ENCODE results near the gene NUP62. TPM values are rescaled to one million over a fixed set of nuclear protein-coding genes. Genes with fewer than 3 reads are reported as not detected.

Gene NUP62
- total RNA-seq, 2 experiments from 2014 or later, result 128 to 192 TPM

DNA sequence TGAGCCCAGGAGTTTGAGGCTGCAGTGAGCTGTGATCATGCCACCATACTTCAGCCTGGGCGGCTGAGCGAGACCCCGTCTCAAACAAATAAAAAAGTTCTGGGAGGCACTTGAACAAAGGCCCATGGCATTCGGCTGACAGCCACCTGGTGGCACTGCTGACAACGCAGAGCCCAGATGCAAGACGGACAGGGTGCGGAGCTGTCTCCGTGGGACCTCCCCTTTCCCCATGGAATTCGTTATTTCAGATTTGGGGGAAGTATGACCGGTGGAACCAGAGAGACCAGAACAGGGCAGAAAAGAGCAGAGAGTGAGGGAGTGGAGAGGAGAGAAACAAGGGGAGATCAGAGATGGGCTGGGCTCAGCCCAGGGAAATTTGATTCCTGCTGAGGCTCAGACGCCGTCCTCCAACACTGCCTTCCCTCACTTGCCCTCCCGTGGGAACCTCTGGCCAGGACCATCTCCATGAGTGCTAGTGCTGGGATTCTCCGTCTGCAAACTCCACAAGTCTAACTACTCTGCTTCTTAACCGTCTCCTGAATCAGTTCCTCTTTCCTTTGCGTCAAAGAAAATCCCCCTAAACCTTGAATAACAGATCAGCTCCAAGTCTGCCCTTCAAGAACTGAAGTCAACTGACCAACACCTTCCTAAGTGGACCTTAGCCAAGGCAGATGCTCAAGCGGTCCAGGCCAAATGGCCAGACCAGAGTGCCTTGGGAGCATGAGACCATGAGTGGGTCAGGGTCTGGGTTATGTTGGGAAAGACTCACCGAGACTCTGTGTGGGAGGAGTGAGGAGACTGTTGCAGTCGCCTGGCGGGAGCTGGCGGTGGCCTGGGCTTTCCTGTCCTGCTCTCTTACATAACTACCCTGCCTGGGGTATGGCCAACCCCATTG is 12.2 kb downstream of the NUP62 start:
- DNase-seq, result no peak
- Mint-ChIP-seq H3K9me3 (ENCODE audit: low read depth) (no peaks in the 10 kb centered on the region), H3K4me3 (no peak overlapping the region), H3K36me3 (peaks cover 58% of the 10 kb centered on the region), H3K27me3 (no peaks in the 10 kb centered on the region), H3K4me1 (peaks cover 47% of the 10 kb centered on the region), H3K27ac (peak overlapping the region; percentile 41)
- no peak for ATAC-seq
- CTCF ChIA-PET, result interaction anchor here (1.1 kb wide), 1 partner anchor 27 kb away, joined by 3 read pairs; no protein-coding TSS in a partner anchor

DNA sequence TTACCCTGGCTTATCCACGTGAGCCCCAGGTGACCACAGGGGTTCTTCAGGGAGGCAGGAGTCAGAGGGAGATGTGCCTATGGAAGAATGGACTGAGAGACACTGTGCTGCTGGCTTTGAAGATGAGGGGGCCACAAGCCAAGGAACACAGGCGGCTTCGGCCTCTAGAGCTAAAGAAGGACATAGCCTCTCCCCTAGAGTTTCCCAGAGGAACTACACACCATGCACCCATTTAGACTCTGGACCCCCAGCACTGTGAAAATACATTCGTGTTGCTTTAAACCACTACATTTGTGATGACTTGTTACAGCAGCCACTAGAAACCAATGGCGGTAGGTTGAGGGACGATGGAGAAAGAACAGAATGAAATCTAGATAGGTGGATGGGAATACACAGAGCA is 14.0 kb downstream of the NUP62 start:
- no peak for DNase-seq
- H3K27ac Mint-ChIP-seq, result no peak overlapping the region
- no peak for ATAC-seq
- no peaks in the 10 kb centered on the region for H3K27me3 Mint-ChIP-seq
- H3K9me3 Mint-ChIP-seq (ENCODE audit: low read depth), result no peaks in the 10 kb centered on the region
- CTCF ChIA-PET, result interaction anchor here (0.6 kb wide), 1 partner anchor 863 kb away, joined by 3 read pairs; no protein-coding TSS in a partner anchor
- H3K36me3 Mint-ChIP-seq, result peaks cover 53% of the 10 kb centered on the region
- H3K4me3 Mint-ChIP-seq, result no peak overlapping the region
- peaks cover 42% of the 10 kb centered on the region for H3K4me1 Mint-ChIP-seq

DNA sequence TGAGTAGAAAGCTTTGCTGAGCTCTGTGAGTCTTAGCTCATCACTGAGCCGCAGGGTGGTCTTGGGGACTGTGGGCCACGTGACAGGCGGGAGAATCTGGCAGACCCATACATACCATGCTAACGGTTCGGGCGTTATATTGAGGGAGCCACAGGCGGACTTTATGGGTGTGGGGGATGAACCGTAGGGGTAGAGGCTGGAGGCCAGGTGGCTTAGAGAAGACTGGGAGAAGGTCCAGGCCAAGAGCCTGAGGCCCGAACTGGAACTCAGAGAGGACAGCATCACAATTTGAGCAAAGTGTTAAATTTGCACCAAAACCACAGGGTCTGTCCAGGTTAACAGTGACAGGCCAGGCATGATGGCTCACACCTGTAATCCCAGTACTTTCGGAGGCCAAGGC is 15.6 kb downstream of the NUP62 start:
- H3K4me3 Mint-ChIP-seq, result no peak overlapping the region
- no peak for ATAC-seq
- CTCF ChIA-PET, result interaction anchor here (1.3 kb wide), 1 partner anchor 8 kb away, joined by 3 read pairs; no protein-coding TSS in a partner anchor
- H3K36me3 Mint-ChIP-seq, result peaks cover 59% of the 10 kb centered on the region
- DNase-seq, result no peak
- H3K4me1 Mint-ChIP-seq, result peaks cover 44% of the 10 kb centered on the region
- no peaks in the 10 kb centered on the region for H3K9me3 Mint-ChIP-seq (ENCODE audit: low read depth)
- no peaks in the 10 kb centered on the region for H3K27me3 Mint-ChIP-seq
- no peak overlapping the region for H3K27ac Mint-ChIP-seq

GRCh38 chr19:49912965-49913685 is 16.2 kb downstream of the NUP62 start:
- Mint-ChIP-seq H3K4me3 (no peak overlapping the region), H3K27ac (peak overlapping the region; percentile 40)
- no peak for DNase-seq

DNA sequence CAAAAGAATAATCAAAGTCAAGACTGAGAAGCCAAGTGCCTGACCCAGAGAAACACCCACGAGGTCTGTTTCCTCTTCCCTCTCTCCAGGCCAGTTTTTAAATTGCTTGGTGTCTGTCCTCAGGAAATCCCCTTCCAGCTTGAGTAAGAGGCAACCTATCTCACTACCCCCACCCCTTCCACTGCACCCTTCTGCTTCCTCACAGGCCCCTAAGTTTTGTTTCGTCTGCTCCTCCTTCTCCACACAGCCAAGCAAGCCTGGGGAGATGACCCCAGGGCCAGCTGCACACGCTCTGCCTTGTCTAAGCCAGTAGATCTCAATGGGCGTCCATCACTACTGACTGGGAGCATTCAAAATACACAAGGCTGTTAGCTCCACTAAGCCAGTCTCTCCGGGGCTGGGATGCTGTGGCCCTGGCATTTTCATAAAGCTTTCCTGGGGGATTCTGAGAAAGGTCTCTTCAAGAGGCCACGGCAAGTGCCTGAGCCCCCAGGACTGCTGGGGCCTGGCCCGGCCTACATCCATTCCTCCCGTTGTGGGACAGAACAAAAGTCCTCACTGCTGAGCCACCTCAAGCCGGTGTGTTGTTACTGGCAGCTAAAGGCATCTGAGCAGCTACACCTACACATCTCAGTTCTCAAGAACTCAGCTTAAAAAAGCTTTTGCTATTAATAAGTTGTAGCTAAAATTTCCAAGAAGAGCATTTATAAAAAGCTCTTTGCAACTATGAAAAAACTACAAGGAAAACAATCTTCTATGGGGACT is 17.7 kb downstream of the NUP62 start:
- Mint-ChIP-seq H3K36me3 (peaks cover 66% of the 10 kb centered on the region), H3K4me3 (no peak overlapping the region), H3K4me1 (peaks cover 51% of the 10 kb centered on the region), H3K27ac (peak overlapping the region; percentile 35), H3K27me3 (no peaks in the 10 kb centered on the region), H3K9me3 (ENCODE audit: low read depth) (no peaks in the 10 kb centered on the region)
- ATAC-seq (no peak), DNase-seq (no peak)
- CTCF ChIA-PET, result interaction anchor here (1.4 kb wide), 1 partner anchor 26 kb away, joined by 3 read pairs; no protein-coding TSS in a partner anchor

More at GRCh38 chr19:49912965-49913685, 16.2 kb downstream of the NUP62 start:
- peaks cover 47% of the 10 kb centered on the region for H3K4me1 Mint-ChIP-seq
- ATAC-seq, result no peak
- CTCF ChIA-PET, result interaction anchor here (1.3 to 1.4 kb wide), 2 partner anchors 9 to 25 kb away, joined by 3 read pairs; no protein-coding TSS in a partner anchor
- H3K9me3 Mint-ChIP-seq (ENCODE audit: low read depth), result no peaks in the 10 kb centered on the region
- peaks cover 63% of the 10 kb centered on the region for H3K36me3 Mint-ChIP-seq
- no peaks in the 10 kb centered on the region for H3K27me3 Mint-ChIP-seq

DNA sequence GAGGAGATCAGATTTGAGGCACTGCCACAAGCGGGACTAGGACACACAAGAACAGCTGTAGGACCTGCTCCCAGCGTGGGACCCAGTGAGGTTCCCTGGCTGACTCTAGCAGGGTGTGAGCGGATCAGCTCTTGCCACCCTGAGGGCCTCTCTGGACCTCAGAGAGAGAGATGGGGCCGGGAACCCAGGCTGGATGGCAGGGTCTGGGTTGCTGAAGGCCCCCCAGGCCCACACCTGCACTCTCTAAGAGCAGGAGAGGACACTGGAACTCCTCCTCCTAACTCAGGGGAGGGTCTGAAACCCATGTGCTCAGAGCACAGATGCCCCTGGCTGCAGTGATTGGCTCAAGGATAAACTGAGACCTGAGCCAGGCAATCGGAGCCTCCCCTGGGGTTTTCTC is 19.1 kb downstream of the NUP62 start:
- DNase-seq (no peak), ATAC-seq (no peak)
- H3K36me3 Mint-ChIP-seq, result peaks cover 66% of the 10 kb centered on the region
- CTCF ChIA-PET, result no interaction called here
- H3K9me3 Mint-ChIP-seq (ENCODE audit: low read depth), result no peaks in the 10 kb centered on the region
- no peaks in the 10 kb centered on the region for H3K27me3 Mint-ChIP-seq
- H3K4me3 Mint-ChIP-seq, result no peak overlapping the region
- H3K27ac Mint-ChIP-seq, result no peak overlapping the region
- H3K4me1 Mint-ChIP-seq, result peaks cover 52% of the 10 kb centered on the region

DNA sequence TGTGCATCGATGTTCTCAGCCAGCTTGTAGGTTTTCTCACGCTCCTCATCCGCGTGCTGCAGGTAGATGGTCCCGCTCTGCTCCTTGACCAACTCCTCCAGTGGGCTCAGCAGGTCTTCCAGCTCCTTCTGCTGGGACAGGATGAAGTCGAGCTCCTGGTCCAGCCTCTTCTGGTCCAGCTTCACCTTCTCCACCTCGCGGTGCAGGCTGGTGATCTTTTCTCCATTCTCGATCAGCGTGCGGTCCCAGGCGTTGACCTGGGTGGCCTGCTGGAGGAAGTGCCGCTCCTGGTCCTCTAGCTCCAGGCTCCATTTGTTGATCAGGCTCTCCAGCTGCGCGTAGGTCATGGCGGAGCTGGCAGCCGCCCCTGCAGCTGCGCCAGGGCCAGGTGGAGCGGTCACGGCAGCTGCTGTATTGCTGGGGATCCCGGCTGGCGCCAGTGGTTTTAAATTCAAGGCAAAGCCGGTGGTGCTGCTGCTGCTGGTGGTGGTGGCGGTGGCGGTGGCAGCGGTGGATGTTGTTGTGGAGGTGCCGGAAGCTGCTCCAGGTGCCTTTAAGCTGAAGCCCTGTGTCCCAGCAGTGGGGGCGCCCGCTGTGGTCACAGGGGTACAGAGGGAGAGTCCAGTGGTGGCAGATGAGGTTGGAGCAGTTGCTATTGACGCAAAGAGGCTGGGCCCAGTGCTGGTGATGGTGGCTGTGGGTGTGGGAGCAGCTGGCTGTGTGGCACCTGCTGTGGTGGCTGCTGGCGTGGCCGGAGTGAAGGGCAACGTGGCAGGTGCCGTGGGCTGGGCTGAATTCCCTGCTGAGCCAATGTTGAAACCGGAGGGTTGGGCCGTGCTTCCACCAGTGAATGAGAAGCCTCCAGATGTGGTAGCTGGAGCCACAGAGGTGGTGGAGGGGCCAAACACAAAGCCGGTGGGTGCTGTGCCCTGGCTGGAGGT is 20.6 kb downstream of the NUP62 start:
- no peaks in the 10 kb centered on the region for H3K27me3 Mint-ChIP-seq
- H3K4me1 Mint-ChIP-seq, result peaks cover 46% of the 10 kb centered on the region
- no peak overlapping the region for H3K4me3 Mint-ChIP-seq
- CTCF ChIA-PET, result no interaction called here
- no peak overlapping the region for H3K27ac Mint-ChIP-seq
- ATAC-seq (no peak), DNase-seq (no peak)
- H3K9me3 Mint-ChIP-seq (ENCODE audit: low read depth), result no peaks in the 10 kb centered on the region
- peaks cover 55% of the 10 kb centered on the region for H3K36me3 Mint-ChIP-seq

DNA sequence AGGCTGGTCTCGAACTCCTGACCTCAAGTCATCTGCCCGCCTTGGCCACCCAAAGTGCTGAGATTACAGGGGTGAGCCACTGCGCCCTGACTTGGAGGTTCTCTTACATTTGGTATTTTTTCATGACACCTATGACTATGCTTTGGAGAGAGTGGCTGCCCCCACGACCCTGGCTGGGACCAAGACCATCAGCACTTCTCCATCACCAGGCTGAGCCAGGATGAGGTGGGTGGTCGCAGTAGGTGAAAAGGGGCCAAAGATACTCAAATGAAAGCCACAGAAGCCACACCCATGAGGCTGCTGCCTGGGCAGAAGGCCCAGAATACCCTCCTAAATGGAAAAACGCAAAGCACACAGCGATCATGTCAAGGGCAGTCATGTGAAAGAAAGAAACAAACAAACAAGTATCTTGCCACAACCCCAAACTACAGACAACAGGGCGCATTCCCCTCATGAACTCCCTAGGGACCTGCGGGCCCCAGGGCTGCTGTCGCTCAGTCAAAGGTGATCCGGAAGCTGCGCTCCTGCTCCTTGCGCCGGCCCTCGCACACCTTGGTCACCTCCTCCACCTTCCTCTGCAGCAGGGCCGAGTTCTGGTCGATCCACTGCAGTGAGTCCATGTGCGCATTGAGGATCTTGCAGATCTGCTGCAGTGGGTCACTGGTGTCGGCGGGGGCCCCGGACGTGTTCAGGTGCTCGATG is 21.4 kb downstream of the NUP62 start:
- CTCF ChIA-PET, result interaction anchor here (0.8 to 0.9 kb wide), 2 partner anchors 14 to 18 kb away, joined by 3 read pairs; no protein-coding TSS in a partner anchor
- DNase-seq, result no peak
- H3K9me3 Mint-ChIP-seq (ENCODE audit: low read depth), result no peaks in the 10 kb centered on the region
- no peak overlapping the region for H3K27ac Mint-ChIP-seq
- H3K27me3 Mint-ChIP-seq, result no peaks in the 10 kb centered on the region
- no peak for ATAC-seq
- H3K36me3 Mint-ChIP-seq, result peaks cover 46% of the 10 kb centered on the region
- peaks cover 39% of the 10 kb centered on the region for H3K4me1 Mint-ChIP-seq
- no peak overlapping the region for H3K4me3 Mint-ChIP-seq

- CTCF ChIA-PET, result interaction anchor here (0.8 to 1.1 kb wide), 3 partner anchors 15 to 31 kb away, joined by 3 read pairs; no protein-coding TSS in a partner anchor
- H3K4me3 Mint-ChIP-seq, result no peak overlapping the region
- H3K27me3 Mint-ChIP-seq, result no peaks in the 10 kb centered on the region
- H3K27ac Mint-ChIP-seq, result no peak overlapping the region
- DNase-seq (no peak), ATAC-seq (no peak)
- peaks cover 34% of the 10 kb centered on the region for H3K4me1 Mint-ChIP-seq
- peaks cover 42% of the 10 kb centered on the region for H3K36me3 Mint-ChIP-seq
- H3K9me3 Mint-ChIP-seq (ENCODE audit: low read depth), result no peaks in the 10 kb centered on the region
Measured at GRCh38 chr19:49906879-49907564, 22.3 kb downstream of the NUP62 start.

GRCh38 chr19:49904136-49904535 is 25.2 kb downstream of the NUP62 start:
- peaks cover 27% of the 10 kb centered on the region for H3K36me3 Mint-ChIP-seq
- no peaks in the 10 kb centered on the region for H3K27me3 Mint-ChIP-seq
- no peak for ATAC-seq
- no peaks in the 10 kb centered on the region for H3K9me3 Mint-ChIP-seq (ENCODE audit: low read depth)
- H3K4me3 Mint-ChIP-seq, result no peak overlapping the region
- CTCF ChIA-PET, result no interaction called here
- no peak for DNase-seq
- H3K27ac Mint-ChIP-seq, result no peak overlapping the region
- H3K4me1 Mint-ChIP-seq, result peaks cover 21% of the 10 kb centered on the region

GRCh38 chr19:49896863-49897621 is 32.3 kb downstream of the NUP62 start, which contains the start of gene IL4I1:
Gene IL4I1, minus strand, starts transcription at chr19:49896887. Its CDS starts 727 bp downstream, at chr19:49896160.
- H3K4me1 Mint-ChIP-seq, result peaks cover 30% of the 10 kb centered on the region
- CTCF ChIA-PET, result interaction anchor here (0.6 to 1.4 kb wide), 4 partner anchors 31 to 103 kb away, joined by 3 to 4 read pairs (median 3); no protein-coding TSS in a partner anchor

More at GRCh38 chr19:49896863-49897621, 32.3 kb downstream of the NUP62 start, which contains the start of gene IL4I1:
- Mint-ChIP-seq H3K4me3 (peak within 1 kb of the TSS; percentile 38), H3K27ac (peak within 1 kb of the TSS; percentile 87), H3K36me3 (no peaks in the 10 kb centered on the region), H3K9me3 (ENCODE audit: low read depth) (no peaks in the 10 kb centered on the region), H3K27me3 (no peaks in the 10 kb centered on the region)
- peak; percentile 76 for DNase-seq
- peak; percentile 68 for ATAC-seq
